ENCODE results near the gene UBE2QL1.

UBE2QL1 gene

DNA sequence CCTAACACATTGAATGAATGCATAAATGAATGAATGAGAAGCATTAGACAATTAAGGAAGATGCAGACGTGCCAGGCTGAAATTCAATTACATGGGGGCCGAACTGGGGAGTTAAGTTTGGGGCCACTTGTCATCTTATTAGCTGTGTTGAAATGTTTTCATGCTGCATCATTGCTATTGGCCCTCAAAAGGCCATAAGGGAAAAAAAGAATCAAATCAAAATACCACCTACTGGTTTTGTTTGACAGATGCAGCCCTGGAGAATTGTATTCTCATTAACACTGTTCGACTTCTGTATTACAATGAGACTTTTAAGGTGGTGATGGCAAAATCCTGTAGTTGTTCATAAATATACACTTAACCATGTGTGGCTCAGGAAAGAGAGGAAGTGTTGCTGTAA, 38.4 kb downstream of the UBE2QL1 start:
- TF ChIP-seq, protein P1, sequence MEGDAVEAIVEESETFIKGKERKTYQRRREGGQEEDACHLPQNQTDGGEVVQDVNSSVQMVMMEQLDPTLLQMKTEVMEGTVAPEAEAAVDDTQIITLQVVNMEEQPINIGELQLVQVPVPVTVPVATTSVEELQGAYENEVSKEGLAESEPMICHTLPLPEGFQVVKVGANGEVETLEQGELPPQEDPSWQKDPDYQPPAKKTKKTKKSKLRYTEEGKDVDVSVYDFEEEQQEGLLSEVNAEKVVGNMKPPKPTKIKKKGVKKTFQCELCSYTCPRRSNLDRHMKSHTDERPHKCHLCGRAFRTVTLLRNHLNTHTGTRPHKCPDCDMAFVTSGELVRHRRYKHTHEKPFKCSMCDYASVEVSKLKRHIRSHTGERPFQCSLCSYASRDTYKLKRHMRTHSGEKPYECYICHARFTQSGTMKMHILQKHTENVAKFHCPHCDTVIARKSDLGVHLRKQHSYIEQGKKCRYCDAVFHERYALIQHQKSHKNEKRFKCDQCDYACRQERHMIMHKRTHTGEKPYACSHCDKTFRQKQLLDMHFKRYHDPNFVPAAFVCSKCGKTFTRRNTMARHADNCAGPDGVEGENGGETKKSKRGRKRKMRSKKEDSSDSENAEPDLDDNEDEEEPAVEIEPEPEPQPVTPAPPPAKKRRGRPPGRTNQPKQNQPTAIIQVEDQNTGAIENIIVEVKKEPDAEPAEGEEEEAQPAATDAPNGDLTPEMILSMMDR (IDR thresholded peaks at IDR 0.05): no peak
- no peaks in the 10 kb centered on the region for H3K4me1 ChIP-seq (ENCODE audit: control insufficient read depth in 1 of 2, insufficient read depth in 1 of 2, low read depth in 1 of 2, low read length in 1 of 2)
- H3K9me3 ChIP-seq: no peaks in the 10 kb centered on the region

DNA sequence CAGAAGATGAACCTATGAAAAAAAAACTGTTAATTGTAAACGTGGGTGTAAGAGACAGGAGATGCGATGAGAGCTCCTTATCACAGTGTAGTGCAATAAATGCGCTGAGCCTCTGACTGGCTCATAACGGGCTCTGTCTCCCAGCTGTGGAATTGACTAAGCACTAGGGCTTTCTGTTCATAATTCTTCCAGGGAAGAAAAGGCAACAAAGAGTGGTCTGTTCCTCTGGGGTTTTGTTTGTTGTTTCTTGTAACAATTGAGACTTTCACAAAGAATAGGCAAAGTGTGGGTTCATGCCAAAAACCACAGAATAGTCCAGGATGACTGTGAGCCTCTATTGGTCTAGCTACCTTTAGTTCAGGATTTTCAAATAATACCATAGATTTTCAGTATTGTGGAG, 39.4 kb downstream of the UBE2QL1 start:
- no peaks in the 10 kb centered on the region for H3K36me3 ChIP-seq
- H3K4me3 ChIP-seq (ENCODE audit: low read depth in 1 of 2, low read length in 1 of 2): no peak overlapping the region
- H3K27me3 ChIP-seq: peaks cover 4% of the 10 kb centered on the region
- TF ChIP-seq, protein P1 (IDR thresholded peaks at IDR 0.05): no peak
- no peaks in the 10 kb centered on the region for H3K9me3 ChIP-seq
- no peaks in the 10 kb centered on the region for H3K4me1 ChIP-seq (ENCODE audit: control insufficient read depth in 1 of 2, insufficient read depth in 1 of 2, low read depth in 1 of 2, low read length in 1 of 2)
- H3K27ac ChIP-seq: no peak overlapping the region

More for the DNA sequence above, 38.4 kb downstream of the UBE2QL1 start:
- Histone ChIP-seq H3K36me3 (no peaks in the 10 kb centered on the region), H3K27ac (no peak overlapping the region), H3K4me3 (ENCODE audit: low read depth in 1 of 2, low read length in 1 of 2) (no peak overlapping the region), H3K27me3 (peaks cover 4% of the 10 kb centered on the region)

DNA sequence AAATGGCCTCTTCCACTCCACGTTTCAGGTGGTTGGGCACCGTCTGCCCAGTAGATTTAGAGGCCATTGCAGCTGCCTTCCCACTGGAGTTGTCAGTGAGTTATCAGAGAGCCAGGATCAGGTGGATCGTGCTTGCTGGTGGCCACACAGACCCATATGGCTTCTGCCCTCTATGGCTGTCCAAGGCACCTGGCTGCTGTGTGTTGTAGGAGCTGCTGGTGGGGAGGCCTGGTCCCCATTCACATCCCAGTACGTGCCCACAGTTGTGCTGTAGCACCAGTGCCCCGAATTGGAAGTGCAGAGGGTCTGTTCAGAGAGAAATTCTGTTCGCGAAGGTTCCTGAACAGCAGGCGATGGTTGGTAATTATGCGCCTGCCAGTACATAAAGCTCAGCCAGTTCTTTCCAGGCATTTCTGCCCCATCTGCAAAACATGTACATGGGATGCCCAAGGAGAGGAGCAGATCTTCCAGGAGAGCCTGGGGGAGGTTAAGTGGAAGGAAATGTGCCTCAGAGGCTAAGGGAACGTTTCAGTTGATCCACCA, 41.1 kb downstream of the UBE2QL1 start:
- Histone ChIP-seq H3K4me1 (ENCODE audit: control insufficient read depth in 1 of 2, insufficient read depth in 1 of 2, low read depth in 1 of 2, low read length in 1 of 2) (no peaks in the 10 kb centered on the region), H3K9me3 (no peaks in the 10 kb centered on the region), H3K27ac (no peak overlapping the region), H3K27me3 (peaks cover 4% of the 10 kb centered on the region), H3K36me3 (no peaks in the 10 kb centered on the region), H3K4me3 (ENCODE audit: low read depth in 1 of 2, low read length in 1 of 2) (no peak overlapping the region)
- TF ChIP-seq, protein P1 (IDR thresholded peaks at IDR 0.05): no peak

DNA sequence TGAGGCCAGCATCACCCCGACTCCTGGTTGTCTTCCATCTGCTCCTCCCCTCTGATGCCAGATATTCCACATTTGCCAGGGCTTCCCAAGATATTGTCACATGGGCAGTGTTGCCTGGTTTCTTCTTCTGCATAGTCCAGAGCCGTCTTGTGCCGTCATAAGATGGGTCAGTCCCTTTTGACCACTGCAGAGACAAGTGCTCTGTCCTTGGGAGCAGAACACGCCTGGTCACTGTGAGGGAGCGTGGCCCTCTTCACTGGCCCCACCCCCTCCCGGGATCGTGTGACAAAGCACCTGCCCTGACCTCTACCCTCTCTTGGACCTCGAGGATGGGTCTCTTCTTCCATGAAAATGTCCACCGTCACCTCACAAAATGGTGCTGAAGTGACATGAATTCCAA, 41.6 kb downstream of the UBE2QL1 start:
- Histone ChIP-seq H3K4me3 (ENCODE audit: low read depth in 1 of 2, low read length in 1 of 2) (no peak overlapping the region), H3K4me1 (ENCODE audit: control insufficient read depth in 1 of 2, insufficient read depth in 1 of 2, low read depth in 1 of 2, low read length in 1 of 2) (no peaks in the 10 kb centered on the region), H3K9me3 (no peaks in the 10 kb centered on the region), H3K27ac (no peak overlapping the region), H3K27me3 (peaks cover 4% of the 10 kb centered on the region), H3K36me3 (no peaks in the 10 kb centered on the region)
- TF ChIP-seq, protein P1 (IDR thresholded peaks at IDR 0.05): no peak

DNA sequence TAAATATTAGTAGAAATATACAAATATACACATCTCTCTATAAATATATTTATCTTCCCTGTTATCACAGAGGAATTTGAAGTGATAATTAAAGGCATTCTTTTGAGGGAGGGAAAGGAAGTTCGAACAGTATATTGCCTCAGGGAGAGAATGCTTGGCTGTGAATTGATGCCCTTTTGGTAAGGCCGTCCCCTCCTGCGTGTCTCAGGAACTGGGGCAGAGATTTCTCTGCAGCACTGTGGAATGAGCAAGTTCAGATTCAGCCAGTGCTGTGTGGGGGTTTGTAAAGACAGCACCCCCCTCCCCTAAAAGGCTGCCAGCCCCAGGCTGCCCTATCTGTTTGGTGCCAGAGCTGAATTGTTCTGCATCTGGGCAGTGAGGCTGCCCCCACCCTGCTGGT, 42.0 kb downstream of the UBE2QL1 start:
- Histone ChIP-seq H3K27ac (no peak overlapping the region), H3K36me3 (no peaks in the 10 kb centered on the region), H3K27me3 (peaks cover 4% of the 10 kb centered on the region), H3K4me1 (ENCODE audit: control insufficient read depth in 1 of 2, insufficient read depth in 1 of 2, low read depth in 1 of 2, low read length in 1 of 2) (no peaks in the 10 kb centered on the region), H3K4me3 (ENCODE audit: low read depth in 1 of 2, low read length in 1 of 2) (no peak overlapping the region), H3K9me3 (no peaks in the 10 kb centered on the region)
- TF ChIP-seq, protein P1 (IDR thresholded peaks at IDR 0.05): no peak

Data from neutrophil (primary cell).